Left forelimb (tissue), 1 donor: ENCODE measurements around the gene NEK11.
"Not testable (repeated sequence)": the region's sequence is repeated elsewhere in the genome, so short reads cannot be mapped to it uniquely, and the experiment has no call there.

Experiments used
- DNase-seq: peaks from one replicate; pipeline ENCODE4 v3.0.0-alpha.2; 2018; ENCODE audit warnings: low spot score

The NEK11 gene

DNA sequence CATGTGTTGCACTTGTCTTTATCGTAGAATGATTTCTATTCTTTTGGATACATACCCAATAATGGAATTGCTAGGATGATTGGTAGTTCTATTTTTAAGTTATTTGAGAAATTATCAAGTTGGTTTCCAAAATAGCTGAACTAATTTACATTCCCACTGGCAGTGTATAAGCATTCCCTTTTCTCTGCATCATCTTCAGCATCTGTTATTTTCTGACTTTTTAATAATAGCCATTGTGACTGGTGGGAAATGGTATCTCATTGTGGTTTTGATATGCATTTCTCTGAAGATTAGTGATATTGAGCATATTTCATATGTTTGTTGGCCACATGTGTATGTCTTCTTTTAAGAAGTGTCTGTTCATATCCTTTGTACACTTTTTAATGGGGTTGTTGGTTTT, 273.2 kb downstream of the NEK11 start:
- no peak for DNase-seq

- DNase-seq = no peak
Measured at GRCh38 chr3:131303848-131304247, 277.2 kb downstream of the NEK11 start.

- DNase-seq = no peak
Measured at GRCh38 chr3:131304890-131305289, 278.2 kb downstream of the NEK11 start.

DNA sequence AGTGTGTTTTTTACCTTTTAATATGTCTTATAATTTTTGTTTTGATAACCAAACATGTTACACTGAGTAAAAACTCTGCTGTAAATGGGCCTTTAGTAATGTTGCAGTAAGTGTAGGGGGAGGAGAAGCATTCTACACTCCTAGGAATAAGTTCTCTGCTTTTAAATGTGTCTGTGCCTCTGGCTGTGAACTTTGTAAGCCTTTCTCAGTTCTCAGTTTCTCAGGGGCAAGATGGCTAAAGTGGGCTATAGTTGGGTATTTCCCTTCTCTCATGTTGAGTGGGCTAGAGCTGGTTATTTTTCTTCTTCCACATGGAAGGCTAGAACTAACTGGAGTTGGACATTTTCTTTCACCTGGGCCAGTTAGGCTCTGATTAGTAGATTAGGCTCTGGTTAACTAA, 279.6 kb downstream of the NEK11 start:
- no peak for DNase-seq

GRCh38 chr3:131314318-131314717, 287.6 kb downstream of the NEK11 start:
- DNase-seq = no peak

GRCh38 chr3:131315162-131315561, 288.5 kb downstream of the NEK11 start:
- DNase-seq = no peak

DNA sequence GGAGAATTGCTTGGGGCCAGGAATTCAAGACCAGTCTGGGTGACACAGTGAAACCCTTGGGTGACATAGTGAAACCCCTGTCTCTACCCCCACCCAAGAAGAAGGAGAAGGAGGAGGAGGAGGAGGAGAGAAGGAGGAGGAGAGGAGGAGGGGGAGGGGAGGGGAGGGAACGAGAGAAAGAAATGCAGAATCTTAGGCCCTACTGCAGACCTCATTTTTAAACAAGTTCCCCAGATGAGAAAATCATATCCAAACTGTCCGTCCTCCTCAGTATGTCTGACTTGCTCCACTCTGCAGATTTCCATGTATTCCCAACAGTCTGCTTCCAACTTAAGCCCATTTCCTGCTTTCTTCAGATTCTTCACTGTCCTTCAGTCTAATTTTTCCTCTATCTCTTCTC, 291.0 kb downstream of the NEK11 start:
- no peak for DNase-seq

DNA sequence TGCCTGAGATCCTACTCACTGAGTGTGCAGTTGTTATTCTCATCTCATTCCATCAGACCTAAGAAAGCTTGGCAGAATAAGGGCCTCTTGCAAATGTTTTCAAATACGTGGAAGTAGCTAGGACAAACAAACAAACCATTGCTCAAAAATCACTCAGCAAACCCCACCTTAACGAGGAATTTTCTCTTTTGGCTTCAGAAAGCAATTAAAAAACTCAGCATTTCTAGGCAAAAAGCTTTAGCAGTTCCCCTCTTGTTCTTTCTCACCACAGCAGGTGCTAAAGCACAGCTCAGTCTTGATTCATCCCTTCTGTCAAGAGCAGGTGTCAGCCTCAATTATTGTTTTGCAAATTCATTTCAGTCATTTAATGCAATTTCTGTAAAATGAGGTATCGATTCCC, 296.3 kb downstream of the NEK11 start:
- no peak for DNase-seq

DNA sequence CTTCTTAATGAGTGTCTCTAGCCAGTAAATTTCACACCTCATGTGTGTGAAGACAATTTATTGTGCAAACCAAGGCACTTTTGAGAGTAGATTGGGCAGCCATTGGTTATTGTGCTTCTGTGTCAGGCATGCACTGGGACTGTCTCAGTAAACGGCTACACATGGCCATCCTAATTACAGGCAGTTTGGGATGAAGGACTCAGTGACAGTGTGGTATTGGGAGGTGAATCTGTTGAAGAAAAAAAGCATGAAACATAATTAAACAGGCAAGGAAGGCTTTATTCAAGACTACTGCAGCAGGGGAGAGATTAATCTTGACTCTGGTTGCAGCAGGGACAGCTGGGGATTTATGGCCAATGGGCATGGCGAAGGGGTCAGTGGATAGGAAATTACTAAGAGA, 297.1 kb downstream of the NEK11 start:
- DNase-seq = no peak

- no peak for DNase-seq
Measured at GRCh38 chr3:131324923-131325322, 298.2 kb downstream of the NEK11 start.

GRCh38 chr3:131326307-131326706, 299.6 kb downstream of the NEK11 start:
- DNase-seq = no peak

DNA sequence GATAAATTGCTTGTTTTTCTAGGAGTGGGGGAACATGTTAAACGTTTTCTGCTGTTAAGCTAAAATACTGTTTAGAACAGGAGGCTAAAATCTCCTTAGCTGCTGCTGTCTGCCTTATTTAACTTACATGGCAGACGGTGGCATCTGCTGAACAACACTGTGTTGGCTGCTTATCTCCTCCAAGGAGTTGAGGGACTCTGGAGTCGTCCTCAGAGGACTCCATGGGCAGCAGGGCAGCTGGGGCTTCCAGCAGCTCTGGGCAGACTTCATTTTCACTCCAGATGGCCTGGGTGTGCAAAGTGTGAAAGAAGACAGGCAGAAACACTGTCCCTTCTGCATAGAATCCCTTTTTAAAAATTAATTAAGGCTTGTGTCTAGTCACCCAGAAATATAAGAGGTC, 302.0 kb downstream of the NEK11 start:
- DNase-seq = no peak

DNA sequence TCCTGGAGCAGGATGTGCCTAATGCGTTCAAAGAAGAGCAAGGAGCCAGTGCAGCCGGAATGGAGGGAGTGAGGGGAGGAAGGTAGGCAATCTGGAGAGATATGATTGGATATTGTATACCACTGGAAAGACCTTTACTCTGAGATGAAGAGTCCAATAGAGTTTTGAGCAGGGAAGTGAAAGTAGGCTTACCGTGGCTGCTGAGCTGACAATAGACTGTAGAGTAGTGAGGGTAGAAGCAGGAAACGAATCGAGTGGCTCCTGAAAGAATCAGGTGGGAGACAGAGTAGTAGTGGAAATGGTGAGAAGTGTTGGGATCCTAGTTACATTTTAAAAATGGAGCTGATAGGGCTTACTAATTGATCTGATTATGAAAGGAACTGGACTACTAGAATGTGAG, 303.1 kb downstream of the NEK11 start:
- no peak for DNase-seq

GRCh38 chr3:131331456-131332085, 304.9 kb downstream of the NEK11 start:
- not testable (repeated sequence) for DNase-seq

DNA sequence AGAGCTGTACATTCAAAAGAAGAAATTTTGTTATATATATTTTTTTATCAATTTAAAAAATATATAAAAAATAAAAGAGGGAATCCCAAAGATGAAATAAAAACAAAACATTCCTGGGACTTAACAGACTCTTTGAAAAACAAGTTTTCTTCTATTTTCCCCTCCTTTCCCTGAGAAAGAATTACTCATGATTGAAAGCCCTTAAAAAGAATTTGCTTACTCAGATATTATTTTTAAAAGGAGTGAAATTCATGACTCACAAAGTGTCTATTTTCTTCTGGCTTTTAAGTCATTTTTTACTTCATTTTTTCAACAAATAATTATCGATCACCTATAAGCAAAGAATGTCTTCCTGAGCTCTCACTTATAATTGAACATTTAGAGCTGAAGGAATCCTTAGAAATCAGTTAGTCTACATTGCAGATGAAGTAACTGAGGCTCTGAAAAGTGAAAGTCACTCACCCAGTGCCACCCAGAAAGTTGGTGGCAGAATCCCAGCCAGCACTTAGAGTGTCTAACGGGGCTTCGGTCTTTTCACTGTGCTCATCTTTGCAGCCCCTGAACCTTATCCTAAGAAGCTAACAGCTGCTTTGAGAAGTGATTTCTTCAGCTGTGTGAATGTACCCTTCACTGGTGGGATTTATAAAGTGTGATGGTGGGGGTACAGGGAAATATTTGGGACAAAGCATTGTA, 312.4 kb downstream of the NEK11 start:
- DNase-seq = no peak

- no peak for DNase-seq
Measured at GRCh38 chr3:131341761-131342160, 315.1 kb downstream of the NEK11 start.

DNA sequence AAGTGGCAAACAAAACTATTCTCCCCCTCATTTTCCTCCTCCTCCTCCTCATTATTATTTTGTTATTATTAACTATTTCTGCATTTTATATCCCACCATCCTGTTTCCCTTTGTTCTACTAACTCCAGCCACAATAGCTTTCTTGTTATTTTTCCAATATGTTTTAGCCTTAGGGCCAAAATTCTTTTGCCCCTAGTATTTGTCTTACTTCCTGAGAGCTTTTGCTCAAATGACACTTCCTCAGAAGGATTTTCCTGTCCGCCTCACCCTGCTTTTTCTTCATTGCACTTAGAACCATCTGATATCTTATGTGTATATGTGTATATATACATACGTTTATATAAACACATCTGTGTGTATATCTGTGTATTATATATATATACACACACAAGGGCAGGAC, 322.2 kb downstream of the NEK11 start:
- DNase-seq = no peak

DNA sequence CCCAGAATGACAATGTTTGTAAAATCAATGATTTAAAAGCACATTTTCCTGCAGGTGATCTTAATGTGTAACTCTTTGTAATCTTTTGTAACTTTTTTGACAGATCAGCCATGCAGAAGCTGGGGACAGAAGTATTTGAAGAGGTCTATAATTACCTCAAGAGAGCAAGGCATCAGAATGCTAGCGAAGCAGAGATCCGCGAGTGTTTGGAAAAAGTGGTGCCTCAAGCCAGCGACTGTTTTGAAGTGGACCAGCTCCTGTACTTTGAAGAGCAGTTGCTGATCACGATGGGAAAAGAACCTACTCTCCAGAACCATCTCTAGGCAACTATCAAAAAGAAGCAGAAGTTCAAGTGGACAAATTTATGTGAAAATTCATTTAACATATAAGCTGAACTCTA, 322.8 kb downstream of the NEK11 start:
- DNase-seq = no peak

GRCh38 chr3:131349946-131350347, 323.3 kb downstream of the NEK11 start:
- DNase-seq = no peak

- no peak for DNase-seq
Measured at GRCh38 chr3:131350506-131350905, 323.8 kb downstream of the NEK11 start.

DNA sequence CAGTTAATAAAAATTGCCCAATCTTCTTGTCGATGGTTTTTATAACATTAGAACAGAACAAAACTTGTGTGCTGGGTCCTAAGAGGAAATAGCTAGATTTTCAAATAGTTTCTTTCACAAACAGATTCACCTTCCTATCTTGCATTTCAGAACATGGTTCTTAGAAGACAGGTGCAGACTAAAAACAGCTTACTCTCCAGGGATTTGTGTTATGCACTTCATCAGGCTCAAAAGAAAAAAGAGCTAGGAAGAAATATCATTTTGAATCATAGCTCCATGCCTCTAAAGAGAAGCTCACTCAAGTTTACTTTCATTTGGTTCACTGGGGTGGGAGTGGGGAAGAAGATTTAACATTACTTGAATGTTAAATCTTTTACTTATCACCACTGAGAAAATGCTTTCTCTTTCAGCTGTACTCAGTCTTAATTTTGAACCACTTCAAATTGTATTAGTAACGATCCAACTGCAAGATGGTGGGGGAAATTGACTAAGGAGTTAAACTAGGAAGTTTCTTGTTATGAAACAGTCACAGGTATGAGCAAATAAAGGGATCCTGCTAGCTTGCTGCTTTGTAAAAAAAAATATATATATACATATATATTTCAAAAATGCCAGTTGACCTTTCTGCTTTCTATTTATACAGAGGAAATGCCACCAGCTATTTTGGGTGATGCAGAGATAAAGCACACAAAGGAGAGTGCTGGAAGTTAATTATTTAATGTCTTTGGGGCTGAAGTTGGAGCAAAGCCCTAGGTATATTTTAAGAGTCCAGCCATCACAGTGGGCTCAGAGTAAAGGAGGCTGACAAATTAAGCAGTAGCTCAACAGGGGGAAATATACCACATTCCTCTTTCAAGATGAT, 326.6 kb downstream of the NEK11 start:
- DNase-seq = no peak

- DNase-seq = no peak
Measured at GRCh38 chr3:131353986-131354385, 327.3 kb downstream of the NEK11 start.

DNA sequence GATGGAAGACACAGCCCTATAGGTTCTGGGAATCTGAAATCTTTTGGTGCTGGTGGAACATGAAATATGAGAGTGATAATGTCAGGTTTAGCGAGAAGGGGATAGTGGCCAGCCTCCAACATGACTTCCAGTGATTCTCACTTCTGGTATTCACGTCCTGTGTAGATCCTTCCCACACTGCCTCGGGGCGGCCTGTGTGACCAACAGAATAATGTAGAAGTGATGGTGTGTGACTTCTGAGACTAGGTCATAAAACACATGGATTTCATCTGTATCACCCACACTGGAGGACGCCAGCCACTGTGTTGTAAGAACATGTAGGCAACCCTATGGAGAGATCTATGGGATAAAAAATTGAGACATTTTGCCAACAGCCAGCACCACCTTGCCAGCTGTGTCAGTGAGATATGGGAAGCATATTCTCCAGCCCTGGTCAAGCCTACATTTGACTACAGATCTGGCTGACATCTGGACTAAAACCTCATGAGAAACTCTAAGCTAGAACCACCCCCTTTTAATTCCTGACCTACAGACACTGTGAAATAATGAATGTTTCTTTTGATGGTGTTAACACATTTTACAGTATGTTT, 329.4 kb downstream of the NEK11 start:
- no peak for DNase-seq
